MM.1S (cell line): ENCODE measurements around the gene ULBP3.

Experiments
- EZH2 ChIP-seq: fragments of 300-600 bp; sonication (generic); optimal IDR thresholded peaks from 2 replicates; pipeline ENCODE3; 2017; ENCODE audit warnings: low read depth, mild to moderate bottlenecking, antibody characterized with exemption, low read length, mixed read lengths
- TF ChIP-seq, protein P1 (sequence below): fragments of 300-600 bp; sonication (generic); IDR thresholded peaks from 2 replicates; pipeline ENCODE4 v1.5.1; 2016; ENCODE audit warnings: antibody characterized with exemption, low read length, mixed read lengths

DNA sequence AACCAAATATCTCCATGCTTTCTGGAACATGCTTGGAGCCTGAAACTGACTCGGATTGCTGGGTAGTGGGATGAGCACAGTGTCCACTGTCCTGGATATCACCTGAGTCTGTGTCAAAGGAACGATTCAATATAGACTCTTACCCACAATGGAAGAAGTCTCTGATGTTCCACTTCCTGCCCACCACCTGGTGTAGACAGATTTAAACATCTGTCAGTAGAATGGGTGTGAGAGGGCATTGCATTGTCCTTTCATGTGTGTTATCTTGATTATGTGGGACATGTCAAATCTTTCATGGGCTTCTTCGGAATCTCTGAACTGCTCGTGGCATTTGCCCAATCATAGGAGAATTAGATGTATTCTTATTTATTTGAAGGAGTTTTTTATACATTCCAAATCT is 20.8 kb downstream of the ULBP3 start:
- TF ChIP-seq, protein P1, sequence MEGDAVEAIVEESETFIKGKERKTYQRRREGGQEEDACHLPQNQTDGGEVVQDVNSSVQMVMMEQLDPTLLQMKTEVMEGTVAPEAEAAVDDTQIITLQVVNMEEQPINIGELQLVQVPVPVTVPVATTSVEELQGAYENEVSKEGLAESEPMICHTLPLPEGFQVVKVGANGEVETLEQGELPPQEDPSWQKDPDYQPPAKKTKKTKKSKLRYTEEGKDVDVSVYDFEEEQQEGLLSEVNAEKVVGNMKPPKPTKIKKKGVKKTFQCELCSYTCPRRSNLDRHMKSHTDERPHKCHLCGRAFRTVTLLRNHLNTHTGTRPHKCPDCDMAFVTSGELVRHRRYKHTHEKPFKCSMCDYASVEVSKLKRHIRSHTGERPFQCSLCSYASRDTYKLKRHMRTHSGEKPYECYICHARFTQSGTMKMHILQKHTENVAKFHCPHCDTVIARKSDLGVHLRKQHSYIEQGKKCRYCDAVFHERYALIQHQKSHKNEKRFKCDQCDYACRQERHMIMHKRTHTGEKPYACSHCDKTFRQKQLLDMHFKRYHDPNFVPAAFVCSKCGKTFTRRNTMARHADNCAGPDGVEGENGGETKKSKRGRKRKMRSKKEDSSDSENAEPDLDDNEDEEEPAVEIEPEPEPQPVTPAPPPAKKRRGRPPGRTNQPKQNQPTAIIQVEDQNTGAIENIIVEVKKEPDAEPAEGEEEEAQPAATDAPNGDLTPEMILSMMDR = no peak
- TF ChIP-seq EZH2 = no peak
